Lower leg skin (tissue), 3 donors: ENCODE data around the gene SYTL2.

Experiments
- POLR2A ChIP-seq, 2 donors: fragments of 450-650 bp; IDR thresholded peaks; one replicate each; pipeline ENCODE4 v1.6.1; 2016 to 2017; ENCODE audit warnings: antibody characterized with exemption in 2 of 2, mild to moderate bottlenecking in 1 of 2, moderate library complexity in 1 of 2
- TF ChIP-seq, protein P1 (sequence below), 3 donors: fragments of 450-650 bp; IDR thresholded peaks; one replicate each; pipeline ENCODE4 v1.5.1; 2016; ENCODE audit warnings: antibody characterized with exemption in 3 of 3, mild to moderate bottlenecking in 3 of 3, moderate library complexity in 2 of 3

DNA sequence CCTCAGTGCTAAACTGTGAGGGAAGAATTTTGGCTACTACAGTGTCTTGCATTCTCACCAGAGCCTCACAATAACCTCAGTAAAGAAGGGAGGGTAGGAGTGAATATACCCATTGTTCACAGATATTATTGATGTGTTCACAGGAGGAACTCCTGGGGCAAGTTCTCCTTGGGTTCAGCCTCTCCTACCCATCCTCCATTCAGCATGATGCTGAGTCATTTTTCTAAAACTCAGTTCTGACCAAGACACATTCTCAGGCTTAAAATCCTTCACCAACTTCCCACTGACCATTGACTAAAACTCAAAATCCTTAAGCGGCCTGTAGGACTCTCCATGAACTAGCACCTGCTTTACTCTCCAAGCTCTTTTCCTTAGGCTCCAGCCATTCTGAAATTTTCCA is 48.7 kb downstream of the SYTL2 start:
- TF ChIP-seq POLR2A (IDR thresholded peaks at IDR 0.05) = no peak
- TF ChIP-seq, protein P1, sequence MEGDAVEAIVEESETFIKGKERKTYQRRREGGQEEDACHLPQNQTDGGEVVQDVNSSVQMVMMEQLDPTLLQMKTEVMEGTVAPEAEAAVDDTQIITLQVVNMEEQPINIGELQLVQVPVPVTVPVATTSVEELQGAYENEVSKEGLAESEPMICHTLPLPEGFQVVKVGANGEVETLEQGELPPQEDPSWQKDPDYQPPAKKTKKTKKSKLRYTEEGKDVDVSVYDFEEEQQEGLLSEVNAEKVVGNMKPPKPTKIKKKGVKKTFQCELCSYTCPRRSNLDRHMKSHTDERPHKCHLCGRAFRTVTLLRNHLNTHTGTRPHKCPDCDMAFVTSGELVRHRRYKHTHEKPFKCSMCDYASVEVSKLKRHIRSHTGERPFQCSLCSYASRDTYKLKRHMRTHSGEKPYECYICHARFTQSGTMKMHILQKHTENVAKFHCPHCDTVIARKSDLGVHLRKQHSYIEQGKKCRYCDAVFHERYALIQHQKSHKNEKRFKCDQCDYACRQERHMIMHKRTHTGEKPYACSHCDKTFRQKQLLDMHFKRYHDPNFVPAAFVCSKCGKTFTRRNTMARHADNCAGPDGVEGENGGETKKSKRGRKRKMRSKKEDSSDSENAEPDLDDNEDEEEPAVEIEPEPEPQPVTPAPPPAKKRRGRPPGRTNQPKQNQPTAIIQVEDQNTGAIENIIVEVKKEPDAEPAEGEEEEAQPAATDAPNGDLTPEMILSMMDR (IDR thresholded peaks at IDR 0.05) = no peak
